NCI-H1092 treated with DMSO at 0.1 percent for 48 hours (cell line): ENCODE results near the gene PTPN14.

Experiments
- DNase-seq: peaks from one replicate; lab custom pipeline; 2025; lab: John Stamatoyannopoulos, UW

The PTPN14 gene

GRCh38 chr1:214454569-214455396 lies 96.6 kb downstream of the PTPN14 start:
- no peak for DNase-seq

GRCh38 chr1:214453109-214453722 lies 98.2 kb downstream of the PTPN14 start:
- no peak for DNase-seq

GRCh38 chr1:214452152-214452784 lies 99.1 kb downstream of the PTPN14 start:
- no peak for DNase-seq

DNA sequence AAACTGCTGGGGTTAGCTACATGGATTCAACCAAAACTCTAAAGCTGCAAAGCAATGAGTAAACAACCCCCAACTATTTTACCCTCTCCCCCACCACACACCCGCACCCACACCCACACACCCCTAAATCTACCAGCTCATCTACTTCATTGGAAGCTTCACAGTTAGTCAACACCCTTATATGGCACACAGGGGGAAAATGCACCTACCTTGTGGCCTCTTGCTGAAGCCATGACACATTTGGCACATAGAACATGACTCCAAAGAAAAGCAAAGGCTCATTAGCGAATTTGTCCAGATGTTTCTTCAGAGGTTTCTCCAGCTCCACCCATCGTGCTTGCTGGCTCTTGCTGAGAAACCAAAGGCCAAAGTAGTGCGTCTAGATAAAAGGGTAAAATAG lies 99.8 kb downstream of the PTPN14 start:
- no peak for DNase-seq

DNA sequence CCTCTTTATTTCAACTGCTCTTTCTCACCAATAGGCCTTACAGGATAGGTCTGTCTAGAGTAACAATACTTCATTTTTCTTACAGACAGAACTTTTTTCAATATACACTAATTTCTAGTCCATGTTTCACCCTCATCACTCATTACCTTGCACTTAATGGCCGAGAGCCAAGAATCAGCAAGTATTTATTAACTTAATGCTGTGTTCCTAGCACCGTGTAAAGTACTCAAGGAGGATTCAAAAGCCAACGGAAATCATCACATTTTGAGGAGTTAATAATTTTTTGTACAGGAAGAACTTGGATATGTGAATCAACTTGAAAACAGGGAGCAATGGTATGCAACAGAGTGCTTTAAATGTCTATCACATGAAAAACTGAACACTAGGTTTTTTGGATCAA lies 102.0 kb downstream of the PTPN14 start:
- DNase-seq: no peak

DNA sequence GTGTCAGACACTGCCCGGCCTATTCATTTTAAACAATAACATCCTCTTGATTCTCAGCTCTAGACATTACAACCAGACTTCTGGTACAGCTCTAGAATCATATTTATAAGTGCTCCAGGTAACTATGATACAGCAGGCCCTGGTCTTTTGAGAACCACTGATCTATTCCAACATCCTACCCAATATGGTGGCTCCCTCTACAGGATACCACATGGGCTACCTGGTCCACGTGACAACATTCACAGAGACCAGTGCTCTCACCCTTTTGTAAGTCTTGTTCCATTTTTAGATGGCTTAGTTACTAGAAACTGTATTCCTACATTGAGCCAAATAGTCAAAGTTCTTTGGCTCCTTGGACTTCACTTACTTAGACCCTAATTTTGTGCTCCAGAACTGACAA lies 102.9 kb downstream of the PTPN14 start:
- DNase-seq: no peak

DNA sequence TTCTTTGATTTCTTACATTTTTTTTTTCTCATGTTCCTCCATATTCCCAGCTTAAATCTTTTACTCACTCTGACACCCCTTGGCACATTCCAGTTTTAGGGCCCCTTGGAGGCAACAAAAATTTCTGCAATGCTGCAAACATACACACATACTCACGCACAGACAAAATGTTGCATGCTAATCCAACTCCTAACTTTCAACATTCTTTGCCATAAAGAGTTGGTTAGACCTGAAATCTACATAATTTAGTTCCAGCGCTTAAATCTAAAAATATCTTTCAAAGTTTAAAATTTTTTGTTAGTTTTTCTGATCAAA lies 103.9 kb downstream of the PTPN14 start:
- DNase-seq: no peak

- no peak for DNase-seq
These were observed 104.4 kb downstream of the PTPN14 start for GRCh38 chr1:214446772-214447556.

- DNase-seq: no peak
These were observed 105.4 kb downstream of the PTPN14 start for GRCh38 chr1:214445831-214446614.

DNA sequence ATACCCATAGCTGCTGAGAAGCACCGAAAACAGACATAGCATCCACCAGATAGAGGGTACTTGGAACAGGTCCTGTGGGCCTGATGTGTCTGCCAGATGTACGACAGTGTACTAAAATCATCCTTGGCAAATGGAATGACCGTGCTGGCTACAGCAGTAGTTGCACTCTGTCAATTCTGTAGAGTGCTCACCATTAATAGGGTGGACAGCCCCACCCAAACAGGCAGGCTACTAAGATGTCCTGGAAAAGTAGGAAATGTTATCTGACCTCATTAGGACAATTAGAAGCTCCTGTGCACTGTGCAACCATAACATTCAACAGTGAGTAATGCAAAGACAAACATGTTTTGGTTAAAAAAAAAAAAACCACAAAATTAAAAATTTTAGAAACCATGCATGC lies 106.2 kb downstream of the PTPN14 start:
- DNase-seq: no peak

DNA sequence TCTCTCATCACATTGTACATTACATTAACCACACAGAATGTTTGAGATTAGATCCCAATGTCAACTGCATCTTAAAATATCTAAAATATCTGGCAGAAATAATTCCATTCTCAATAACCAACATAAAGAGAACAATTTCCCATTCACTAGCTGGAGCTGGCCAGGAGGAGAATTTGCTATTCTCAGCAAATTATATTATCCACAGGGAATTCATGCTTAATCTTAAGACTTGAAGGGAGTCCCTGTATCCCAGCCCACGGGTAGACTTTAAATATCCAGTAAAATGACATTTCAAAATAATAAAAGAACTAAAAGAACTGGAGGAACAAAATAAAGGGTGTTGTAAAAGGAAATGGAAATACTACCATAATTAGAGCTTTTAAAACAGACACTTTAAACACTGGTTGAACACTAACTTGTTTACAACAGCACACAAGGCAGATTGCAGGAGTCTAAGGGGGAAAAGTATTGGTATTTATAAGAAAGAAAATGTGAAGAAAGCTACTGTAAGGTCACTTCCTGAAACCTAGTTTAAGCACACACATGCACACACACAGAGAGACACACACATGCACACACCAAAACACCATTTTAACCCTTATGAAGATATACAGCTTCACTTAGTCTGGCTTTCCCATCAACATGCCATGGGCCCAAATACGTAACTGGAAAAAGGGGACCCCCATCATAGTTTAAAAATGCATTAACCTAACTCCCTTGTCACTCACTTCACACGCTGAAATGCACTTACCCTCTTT lies 107.0 kb downstream of the PTPN14 start:
- DNase-seq: no peak

DNA sequence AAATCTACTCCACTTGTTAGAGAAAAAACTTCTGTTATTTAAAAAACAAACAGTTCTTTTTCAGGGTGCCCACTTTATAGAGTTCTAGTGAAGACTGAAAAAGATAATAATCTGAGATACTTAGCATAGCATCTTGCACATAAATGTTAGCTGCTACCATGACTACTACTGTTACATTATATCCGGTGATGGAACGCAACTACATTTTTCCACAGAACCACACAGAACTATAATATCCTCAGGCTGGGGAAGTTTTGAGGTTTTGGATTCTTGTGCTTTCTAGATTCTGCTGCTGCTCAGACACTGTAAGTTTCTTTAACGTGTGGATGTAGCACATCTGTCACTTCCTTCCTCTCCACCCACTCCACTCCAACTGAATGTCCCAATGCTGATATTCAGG lies 110.3 kb downstream of the PTPN14 start:
- no peak for DNase-seq

GRCh38 chr1:214440219-214440965 lies 111.0 kb downstream of the PTPN14 start:
- DNase-seq: no peak

- no peak for DNase-seq
These were observed 111.9 kb downstream of the PTPN14 start for GRCh38 chr1:214439352-214440119.

DNA sequence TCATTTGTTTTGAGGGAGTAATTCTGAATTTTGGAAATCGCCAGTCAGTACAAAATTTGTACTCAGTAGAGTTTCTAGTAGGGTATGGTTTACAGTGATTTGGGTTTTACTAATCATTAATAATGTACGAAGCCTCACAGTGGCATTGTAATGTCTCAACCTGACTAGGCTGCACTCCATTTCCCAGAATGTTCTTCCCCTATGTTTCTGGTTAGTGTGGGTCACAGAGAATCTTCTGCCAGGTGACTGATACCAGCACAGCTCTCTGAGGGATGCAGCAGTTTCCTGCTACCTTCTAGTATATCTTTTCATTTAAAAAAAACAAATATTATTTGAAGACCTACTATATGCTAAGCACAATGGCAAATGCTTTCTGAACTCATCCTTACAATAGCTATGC lies 112.9 kb downstream of the PTPN14 start:
- no peak for DNase-seq

DNA sequence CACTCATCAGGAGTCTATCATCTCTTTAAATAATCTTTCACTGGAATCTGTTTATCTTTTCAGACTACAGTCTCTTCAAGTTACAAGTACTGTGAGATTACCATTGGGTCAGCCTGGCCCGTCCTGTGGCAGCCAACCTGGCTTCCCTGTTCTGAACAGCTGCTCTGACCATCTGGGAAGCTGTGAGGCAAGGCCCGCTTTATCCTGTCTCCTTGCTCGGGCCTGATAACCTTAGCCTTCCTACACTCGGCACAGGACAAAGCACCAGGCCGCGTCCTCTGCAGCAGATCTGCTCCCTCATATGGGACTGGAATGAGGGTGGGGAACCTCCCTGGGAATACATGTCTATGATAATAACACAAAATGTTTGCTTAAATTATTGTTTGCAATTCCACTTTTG lies 113.3 kb downstream of the PTPN14 start:
- no peak for DNase-seq

- no peak for DNase-seq
These were observed 115.5 kb downstream of the PTPN14 start for GRCh38 chr1:214435867-214436266.

GRCh38 chr1:214432245-214432644 lies 119.2 kb downstream of the PTPN14 start:
- no peak for DNase-seq

DNA sequence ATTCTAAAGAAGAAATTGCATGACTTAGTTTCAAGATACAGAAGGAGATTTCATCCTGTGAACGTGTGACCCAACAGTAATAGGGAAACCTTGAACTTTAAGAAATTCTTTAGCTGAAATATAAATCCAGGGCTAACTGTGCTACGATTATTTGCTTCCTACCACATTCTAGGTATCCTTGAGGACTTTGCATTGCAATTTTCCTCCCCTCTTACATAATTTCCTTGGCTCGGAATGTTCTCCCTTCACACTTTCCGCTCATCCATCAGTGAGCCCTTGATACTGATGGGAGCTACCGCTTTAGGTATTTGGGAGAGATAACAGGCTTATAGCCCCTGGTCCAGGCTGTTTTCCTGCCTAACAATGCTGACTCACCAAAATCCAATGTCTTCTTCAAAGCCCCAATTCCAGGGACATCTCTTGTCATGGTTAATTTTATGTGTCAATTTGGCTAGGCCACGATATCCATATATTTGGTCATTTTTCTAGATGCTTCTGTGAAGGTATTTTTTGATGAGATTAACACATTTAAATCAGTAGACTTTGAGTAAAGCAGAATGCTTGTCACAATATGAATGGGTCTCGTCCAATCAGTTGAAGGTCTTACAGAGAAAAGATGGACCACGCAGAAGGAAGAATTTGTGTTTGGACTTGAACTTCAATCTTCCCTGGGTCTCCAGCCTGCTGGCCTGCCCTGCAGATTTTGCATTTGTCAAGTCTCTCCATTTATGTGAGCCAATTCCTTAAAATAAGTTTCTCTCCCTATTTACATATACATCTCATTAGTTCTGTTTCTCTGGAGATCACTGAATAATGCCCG lies 121.2 kb downstream of the PTPN14 start:
- no peak for DNase-seq
